Activated CD4-positive, alpha-beta T cell treated with anti-CD3 and anti-CD28 coated beads, Interleukin-2, amount 10 ng/mL, durations not matched to agents 7 days and 5 days (primary cell): ENCODE results near the gene STK40. TPM values are rescaled to one million over a fixed set of nuclear protein-coding genes. Genes with fewer than 3 reads are reported as not detected.

ENCODE experiments used
- CTCF ChIA-PET: fragments of 350-600 bp; sonication (Branson Sonifier 250); formaldehyde crosslinking; loops from one replicate; lab custom pipeline; 2021; ENCODE audit warnings: antibody characterized with exemption; lab: Charles Lee
- POLR2A ChIA-PET: fragments of 350-600 bp; sonication (Branson Sonifier 250); formaldehyde crosslinking; loops from one replicate; lab custom pipeline; 2021; ENCODE audit warnings: antibody characterized with exemption; lab: Charles Lee
- DNase-seq: peaks from one replicate; pipeline ENCODE4 v3.0.0-alpha.2; 2020
- H3K27ac Mint-ChIP-seq: one replicate; pipeline ENCODE4 v1.8.0; 2021; ENCODE audit warnings: mild to moderate bottlenecking, moderate library complexity, mixed read lengths
- H3K27me3 Mint-ChIP-seq: one replicate; pipeline ENCODE4 v1.8.0; 2021; ENCODE audit warnings: mixed read lengths
- H3K36me3 Mint-ChIP-seq: one replicate; pipeline ENCODE4 v1.8.0; 2021; ENCODE audit warnings: low read depth, mixed read lengths
- H3K4me1 Mint-ChIP-seq: one replicate; pipeline ENCODE4 v1.8.0; 2021; ENCODE audit warnings: mixed read lengths
- H3K4me3 Mint-ChIP-seq: one replicate; pipeline ENCODE4 v1.8.0; 2021; ENCODE audit warnings: mild to moderate bottlenecking, moderate library complexity, mixed read lengths
- H3K9me3 Mint-ChIP-seq: one replicate; pipeline ENCODE4 v1.8.0; 2021; ENCODE audit warnings: mixed read lengths
- total RNA-seq, 2 experiments: library from RNA; stranded (reverse); gene quantifications; one replicate each; pipeline ENCODE4 v1.2.3, GENCODE V29; 2021

The STK40 gene
- total RNA-seq, 2 experiments from 2014 or later = 53.7 to 59.1 TPM

DNA sequence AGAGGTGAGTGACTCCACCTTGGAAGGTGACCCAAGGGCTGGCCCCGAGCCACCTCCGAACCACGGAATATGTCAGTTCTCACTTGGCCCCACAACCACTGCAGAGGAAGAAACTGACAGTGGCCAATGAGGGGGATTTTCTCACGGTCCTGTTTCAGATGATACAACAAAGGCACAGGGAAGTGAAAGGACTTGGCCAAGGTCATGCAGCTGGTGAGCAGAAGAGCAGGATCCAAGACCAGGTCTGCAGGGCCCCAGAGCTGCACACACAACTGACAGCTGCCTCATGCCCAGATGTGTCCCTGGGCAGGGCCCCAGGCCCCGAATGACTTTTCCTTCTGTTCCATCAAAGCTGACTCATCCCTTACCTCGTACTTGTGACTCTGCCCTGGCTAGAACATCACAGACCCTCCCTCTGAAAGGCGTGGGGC is 36.5 kb downstream of the STK40 start:
- no peak overlapping the region for H3K4me3 Mint-ChIP-seq
- peak overlapping the region; percentile 69 for H3K27ac Mint-ChIP-seq
- H3K27me3 Mint-ChIP-seq = no peaks in the 10 kb centered on the region
- H3K4me1 Mint-ChIP-seq = peaks cover 30% of the 10 kb centered on the region
- POLR2A ChIA-PET = no interaction called here
- H3K36me3 Mint-ChIP-seq = peaks cover 43% of the 10 kb centered on the region
- CTCF ChIA-PET = interaction anchor here (0.5 to 7.4 kb wide), 4 partner anchors 11 to 120 kb away, joined by 3 to 42 read pairs (median 6); no protein-coding TSS in a partner anchor
- no peak for DNase-seq
- H3K9me3 Mint-ChIP-seq = no peaks in the 10 kb centered on the region

DNA sequence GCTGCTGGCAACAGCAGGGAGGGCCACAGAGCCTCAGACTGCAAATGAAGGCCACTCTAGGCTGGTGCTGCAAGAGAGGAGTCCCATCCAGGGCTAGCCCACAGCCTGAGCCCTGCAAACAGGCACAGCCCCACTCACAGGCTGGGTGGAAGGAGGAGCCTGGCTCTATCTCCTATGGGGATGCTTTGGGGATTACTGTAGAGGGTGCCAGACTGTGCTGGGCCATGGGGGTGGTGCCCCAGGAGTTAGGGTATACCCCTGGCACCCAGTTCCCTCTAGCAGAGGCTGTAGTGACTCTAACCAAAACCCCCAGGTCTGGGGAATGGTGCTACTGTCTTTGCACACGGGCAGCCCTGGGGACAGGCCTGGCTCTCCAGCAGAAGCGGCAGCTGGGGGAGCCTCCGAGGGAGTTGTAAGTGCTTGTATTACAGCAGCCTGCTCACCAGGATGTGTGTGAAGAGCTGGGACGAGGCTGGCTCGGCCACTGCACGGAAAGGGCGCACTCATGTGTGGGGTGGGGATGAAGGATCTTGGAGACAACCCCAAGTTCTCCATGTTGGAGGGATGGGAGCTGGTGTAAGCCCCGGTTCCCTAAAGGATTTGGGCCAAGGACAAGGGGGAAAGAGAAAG is 38.9 kb downstream of the STK40 start:
- Mint-ChIP-seq H3K4me3 (no peak overlapping the region), H3K27me3 (no peaks in the 10 kb centered on the region), H3K36me3 (peaks cover 32% of the 10 kb centered on the region), H3K4me1 (peaks cover 19% of the 10 kb centered on the region), H3K27ac (no peak overlapping the region), H3K9me3 (no peaks in the 10 kb centered on the region)
- POLR2A ChIA-PET = no interaction called here
- DNase-seq = no peak
- CTCF ChIA-PET = interaction anchor here (0.7 kb wide), 1 partner anchor 22 kb away, joined by 3 read pairs; no protein-coding TSS in a partner anchor

DNA sequence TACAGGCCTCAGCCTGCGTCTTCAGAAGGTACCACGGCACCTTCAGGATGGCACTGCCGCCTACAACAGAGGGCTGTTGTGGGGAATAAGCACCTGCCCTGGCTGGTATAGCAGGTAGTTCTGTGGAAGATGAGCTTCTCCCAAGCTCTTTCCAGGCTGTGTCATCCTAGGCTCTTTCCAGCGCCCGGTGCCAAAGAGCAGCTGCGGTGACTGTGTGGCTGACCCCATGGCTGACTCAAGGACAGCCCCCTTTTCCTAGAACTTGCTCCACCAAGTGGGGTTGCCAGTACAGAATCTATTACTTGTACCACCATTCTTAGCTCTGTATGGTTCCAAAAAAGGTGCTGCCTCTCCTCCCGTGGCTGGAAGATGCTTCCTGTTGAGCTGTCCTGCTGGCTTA is 40.4 kb downstream of the STK40 start:
- CTCF ChIA-PET = interaction anchor here (1.0 to 1.1 kb wide), 2 partner anchors 10 to 11 kb away, joined by 3 read pairs; no protein-coding TSS in a partner anchor
- no peak for DNase-seq
- no peaks in the 10 kb centered on the region for H3K27me3 Mint-ChIP-seq
- H3K9me3 Mint-ChIP-seq = no peaks in the 10 kb centered on the region
- peaks cover 4% of the 10 kb centered on the region for H3K4me1 Mint-ChIP-seq
- H3K36me3 Mint-ChIP-seq = peaks cover 32% of the 10 kb centered on the region
- H3K4me3 Mint-ChIP-seq = no peak overlapping the region
- no peak overlapping the region for H3K27ac Mint-ChIP-seq
- POLR2A ChIA-PET = no interaction called here

DNA sequence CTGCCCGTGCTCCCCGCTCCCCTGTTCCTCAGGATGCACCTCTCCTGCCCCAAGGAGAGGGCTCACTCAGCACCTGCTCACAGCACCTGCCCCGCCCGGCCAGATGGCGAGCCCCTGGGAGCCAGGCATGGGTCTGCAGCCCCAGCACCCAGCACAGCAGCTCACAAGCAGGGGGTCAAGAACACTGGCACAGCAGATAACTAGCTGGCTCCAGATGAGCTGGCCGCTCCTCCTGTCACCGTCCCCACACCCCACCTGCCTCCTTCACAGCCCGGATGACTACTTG is 41.4 kb downstream of the STK40 start:
- peaks cover 5% of the 10 kb centered on the region for H3K4me1 Mint-ChIP-seq
- no peaks in the 10 kb centered on the region for H3K27me3 Mint-ChIP-seq
- no peaks in the 10 kb centered on the region for H3K9me3 Mint-ChIP-seq
- H3K36me3 Mint-ChIP-seq = peaks cover 31% of the 10 kb centered on the region
- H3K4me3 Mint-ChIP-seq = no peak overlapping the region
- no peak overlapping the region for H3K27ac Mint-ChIP-seq
- no peak for DNase-seq
- CTCF ChIA-PET = interaction anchor here (0.6 to 2.5 kb wide), 2 partner anchors 20 to 52 kb away, joined by 3 to 14 read pairs; partner anchors contain the start of gene EVA1B
- POLR2A ChIA-PET = no interaction called here

DNA sequence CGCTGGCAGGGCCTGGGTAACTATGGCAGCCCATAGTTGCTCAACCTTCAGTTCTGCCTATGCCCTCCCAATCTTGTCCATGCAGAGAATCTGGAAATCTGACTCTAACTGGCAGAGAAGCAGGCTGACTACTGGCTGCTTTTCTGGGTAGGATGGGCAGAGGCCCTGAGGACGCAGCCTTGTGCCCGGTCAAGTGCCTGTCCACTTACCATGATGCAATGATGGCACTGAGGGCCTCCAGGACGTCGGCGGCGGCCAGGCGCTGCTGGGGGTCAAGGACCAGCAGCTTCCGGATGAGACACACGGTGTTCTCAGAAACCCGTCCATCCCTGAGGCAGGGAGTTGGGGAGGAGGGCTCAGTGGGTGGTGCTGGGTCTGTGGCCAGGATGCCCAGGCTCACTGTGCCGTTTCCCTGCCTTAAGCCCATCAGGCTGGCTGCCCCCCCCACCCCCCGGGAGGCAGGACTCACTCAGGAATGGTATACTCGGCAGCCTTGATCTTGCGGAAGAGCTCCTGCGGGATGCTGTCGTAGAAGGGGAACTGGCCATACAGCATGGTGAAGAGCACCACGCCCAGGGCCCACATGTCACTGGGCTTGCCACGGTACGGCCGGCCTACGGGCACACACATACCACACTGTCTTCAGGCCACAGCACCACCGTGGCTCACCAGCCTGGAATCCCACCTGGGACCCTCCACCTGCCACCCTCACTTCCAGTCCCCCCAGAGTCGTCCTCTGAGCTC is 41.9 kb downstream of the STK40 start:
- Mint-ChIP-seq H3K27me3 (no peaks in the 10 kb centered on the region), H3K36me3 (peaks cover 31% of the 10 kb centered on the region), H3K9me3 (no peaks in the 10 kb centered on the region), H3K4me1 (peaks cover 10% of the 10 kb centered on the region), H3K4me3 (no peak overlapping the region), H3K27ac (no peak overlapping the region)
- POLR2A ChIA-PET = no interaction called here
- CTCF ChIA-PET = interaction anchor here (0.6 to 2.5 kb wide), 7 partner anchors 8 to 76 kb away, joined by 4 to 15 read pairs (median 9); partner anchors contain the start of gene EVA1B
- DNase-seq = no peak

DNA sequence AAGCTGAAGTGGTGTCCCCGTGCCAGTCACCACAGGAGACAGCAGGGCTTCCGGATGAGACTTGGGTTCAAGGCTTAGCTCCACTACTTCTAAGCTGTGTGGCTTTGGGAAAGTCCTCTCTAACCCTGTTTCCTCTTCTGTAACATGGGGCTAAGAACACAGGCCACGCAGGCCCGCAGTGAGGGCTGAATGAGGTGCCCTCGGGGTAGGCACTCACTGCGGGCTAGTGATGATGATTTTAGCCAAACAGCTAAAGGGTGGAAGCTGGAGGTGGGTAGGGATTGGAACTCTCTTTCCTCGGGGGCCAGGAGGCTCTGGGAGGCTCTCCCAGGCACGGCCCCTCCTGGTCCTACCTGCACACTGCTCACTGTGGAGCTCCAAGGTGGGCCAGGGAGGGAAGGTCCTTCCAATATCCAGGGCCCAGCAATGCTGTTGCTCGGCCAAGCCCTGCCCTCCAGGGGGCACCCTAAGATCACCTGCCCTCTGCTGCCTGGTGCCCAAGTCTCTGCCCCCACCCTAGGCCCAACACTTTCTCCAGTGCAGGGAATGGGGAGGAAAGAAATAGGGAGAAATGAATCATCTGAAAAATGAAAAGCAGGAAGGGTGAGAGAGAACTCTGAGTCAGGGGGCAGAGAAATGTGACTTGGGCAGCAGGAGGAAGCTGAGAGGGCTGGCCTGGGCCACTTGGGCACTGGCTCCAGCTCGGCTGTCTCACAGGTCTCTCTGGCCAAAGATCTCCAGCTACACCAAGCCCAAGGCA is 43.1 kb downstream of the STK40 start:
- ChIA-PET CTCF (interaction anchor here (0.6 to 2.5 kb wide), 22 partner anchors 9 to 193 kb away, joined by 3 to 15 read pairs (median 4); partner anchors contain the start of genes EVA1B, MRPS15 and TRAPPC3), POLR2A (no interaction called here)
- Mint-ChIP-seq H3K4me1 (peaks cover 21% of the 10 kb centered on the region), H3K27me3 (no peaks in the 10 kb centered on the region), H3K9me3 (no peaks in the 10 kb centered on the region), H3K4me3 (no peak overlapping the region), H3K36me3 (peaks cover 22% of the 10 kb centered on the region), H3K27ac (peak overlapping the region; percentile 66)
- peak; percentile 64 for DNase-seq

DNA sequence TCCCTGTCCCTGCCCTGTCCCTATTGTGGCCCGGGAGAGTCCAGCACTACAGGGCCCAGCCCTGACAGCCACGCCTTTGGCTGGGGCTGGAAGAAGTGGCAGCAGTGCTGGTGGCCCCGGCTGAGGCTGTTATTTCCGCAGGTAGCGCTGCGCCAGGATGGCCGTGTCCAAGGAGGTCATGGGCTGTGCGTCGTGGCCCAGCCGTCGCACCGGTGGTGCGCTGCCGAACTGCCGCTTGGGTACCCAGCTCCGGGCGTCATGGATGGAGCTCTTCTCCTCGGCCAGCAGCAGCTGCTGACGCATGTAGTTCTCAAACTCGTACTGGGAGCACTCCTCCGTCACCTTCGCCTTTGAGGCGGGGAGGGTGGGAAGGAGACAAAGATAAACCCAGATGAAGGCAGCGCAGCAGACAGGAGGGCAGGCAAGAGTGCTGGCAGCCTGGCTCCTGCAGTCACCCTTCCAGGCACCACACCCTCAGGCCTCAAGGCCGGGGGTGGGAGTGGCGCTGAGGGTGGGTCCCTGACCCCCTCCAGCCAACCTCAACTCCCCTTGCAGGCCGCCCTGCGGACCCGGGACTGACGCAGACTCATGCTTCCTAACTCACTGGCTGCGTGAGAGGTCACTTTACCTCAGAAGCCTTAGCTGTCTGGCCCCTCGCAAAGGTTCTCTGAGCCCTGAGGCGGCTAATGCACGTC is 44.0 kb downstream of the STK40 start:
- Mint-ChIP-seq H3K9me3 (no peaks in the 10 kb centered on the region), H3K27me3 (no peaks in the 10 kb centered on the region)

DNA sequence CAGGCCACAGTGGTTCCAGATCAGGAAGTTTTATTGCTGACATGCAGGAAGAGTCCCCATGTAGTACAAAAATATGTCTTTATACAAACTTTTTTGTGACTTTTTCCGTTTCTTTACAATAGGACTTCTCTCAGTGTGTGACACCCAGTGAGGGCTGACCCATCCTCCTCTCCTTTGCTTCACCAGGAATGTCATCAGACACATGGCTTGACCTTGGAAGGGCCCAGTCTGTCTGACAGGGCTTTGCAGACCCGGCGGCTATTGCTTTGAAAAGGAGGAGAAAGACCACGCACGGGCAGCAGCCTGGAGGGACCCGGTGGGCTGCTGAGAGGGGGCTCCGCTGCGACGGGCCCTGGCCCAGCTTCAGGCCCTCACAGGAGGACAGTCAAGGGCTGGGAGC is 46.1 kb downstream of the STK40 start:
- H3K4me3 Mint-ChIP-seq = no peak overlapping the region
- H3K27ac Mint-ChIP-seq = no peak overlapping the region
- H3K4me1 Mint-ChIP-seq = peaks cover 21% of the 10 kb centered on the region
- H3K9me3 Mint-ChIP-seq = no peaks in the 10 kb centered on the region
- peaks cover 10% of the 10 kb centered on the region for H3K36me3 Mint-ChIP-seq
- no peaks in the 10 kb centered on the region for H3K27me3 Mint-ChIP-seq
- ChIA-PET CTCF (interaction anchor here (2.0 kb wide), 1 partner anchor 11 kb away, joined by 5 read pairs; no protein-coding TSS in a partner anchor), POLR2A (no interaction called here)
- DNase-seq = no peak

More for the DNA sequence above, 44.0 kb downstream of the STK40 start:
- no peak overlapping the region for H3K4me3 Mint-ChIP-seq
- no peak overlapping the region for H3K27ac Mint-ChIP-seq
- POLR2A ChIA-PET = interaction anchor here (0.6 kb wide), 1 partner anchor 27 kb away, joined by 3 read pairs; no protein-coding TSS in a partner anchor
- CTCF ChIA-PET = interaction anchor here (0.6 to 2.5 kb wide), 21 partner anchors 10 to 192 kb away, joined by 3 to 15 read pairs (median 4); partner anchors contain the start of genes EVA1B, MRPS15 and TRAPPC3
- peaks cover 15% of the 10 kb centered on the region for H3K36me3 Mint-ChIP-seq
- DNase-seq = no peak
- H3K4me1 Mint-ChIP-seq = peaks cover 21% of the 10 kb centered on the region

DNA sequence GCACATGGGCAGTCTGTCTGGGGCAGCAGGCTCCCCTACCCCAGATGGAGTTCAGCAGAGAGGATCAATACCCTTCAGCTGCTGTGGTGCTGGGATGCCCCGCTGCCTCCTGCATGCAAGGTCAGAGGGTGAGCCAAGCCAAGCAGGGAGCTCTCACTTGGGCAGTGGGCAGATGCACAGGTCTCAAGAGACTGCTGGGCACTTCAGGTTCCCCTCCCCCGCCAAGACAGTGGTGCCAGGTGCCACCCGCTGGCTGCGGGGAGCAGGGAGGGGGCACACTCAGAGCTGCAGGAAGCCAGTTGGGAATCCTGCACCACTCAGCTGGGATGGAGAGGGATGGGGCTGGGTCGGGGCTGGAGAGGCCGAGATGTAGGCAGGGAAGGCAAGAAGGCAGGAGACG is 46.5 kb downstream of the STK40 start:
- ChIA-PET CTCF (interaction anchor here (2.0 kb wide), 1 partner anchor 11 kb away, joined by 5 read pairs; no protein-coding TSS in a partner anchor), POLR2A (no interaction called here)
- Mint-ChIP-seq H3K4me3 (no peak overlapping the region), H3K4me1 (peaks cover 21% of the 10 kb centered on the region), H3K36me3 (peaks cover 6% of the 10 kb centered on the region), H3K9me3 (no peaks in the 10 kb centered on the region), H3K27me3 (no peaks in the 10 kb centered on the region), H3K27ac (no peak overlapping the region)
- DNase-seq = no peak

DNA sequence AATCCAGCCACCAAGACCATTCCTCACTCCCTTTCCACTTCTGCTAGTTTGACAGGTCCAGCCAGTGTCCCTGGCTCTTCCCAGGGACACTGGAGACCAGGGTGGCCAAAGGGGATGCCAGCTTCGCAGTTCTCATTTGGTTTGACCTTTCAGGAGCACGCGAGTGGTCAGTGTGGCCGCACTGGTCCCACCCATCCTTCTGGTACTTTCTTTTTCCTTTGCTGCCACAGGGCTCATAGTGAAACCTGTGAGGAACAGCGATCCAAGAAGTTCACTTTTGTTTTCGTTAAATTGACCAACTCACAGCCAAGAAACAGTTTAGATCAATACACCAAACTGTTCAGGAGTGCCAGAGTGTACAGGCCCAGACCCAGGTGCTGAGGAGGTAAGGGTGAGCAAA is 47.9 kb downstream of the STK40 start:
- ChIA-PET CTCF (interaction anchor here (2.0 kb wide), 1 partner anchor 13 kb away, joined by 5 read pairs; no protein-coding TSS in a partner anchor), POLR2A (no interaction called here)
- Mint-ChIP-seq H3K4me3 (no peak overlapping the region), H3K27me3 (no peaks in the 10 kb centered on the region), H3K27ac (no peak overlapping the region), H3K4me1 (peaks cover 21% of the 10 kb centered on the region), H3K36me3 (peaks cover 6% of the 10 kb centered on the region), H3K9me3 (no peaks in the 10 kb centered on the region)
- DNase-seq = no peak

DNA sequence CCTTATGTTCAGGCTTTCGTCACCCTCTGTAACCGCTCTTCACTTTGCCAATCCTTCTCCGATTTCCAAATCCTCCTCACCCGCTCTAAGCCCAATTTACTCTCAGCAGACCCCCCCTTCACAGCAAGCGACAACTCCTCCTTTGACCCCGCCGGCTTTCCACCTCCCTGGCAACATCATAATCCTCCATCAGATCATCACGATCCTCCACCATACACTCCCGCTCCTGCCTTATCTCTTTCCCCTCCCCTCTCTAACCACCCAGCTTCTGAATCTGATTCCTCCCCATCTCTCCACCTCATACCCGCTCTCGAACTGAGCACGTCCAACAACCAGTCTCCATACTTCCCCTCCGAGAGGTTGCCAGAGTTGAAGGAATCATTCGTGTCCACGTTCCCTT is 54.8 kb downstream of the STK40 start:
- peaks cover 26% of the 10 kb centered on the region for H3K27me3 Mint-ChIP-seq
- DNase-seq = no peak
- no peak overlapping the region for H3K27ac Mint-ChIP-seq
- ChIA-PET POLR2A (no interaction called here), CTCF (no interaction called here)
- H3K9me3 Mint-ChIP-seq = no peaks in the 10 kb centered on the region
- no peak overlapping the region for H3K4me3 Mint-ChIP-seq
- no peaks in the 10 kb centered on the region for H3K36me3 Mint-ChIP-seq
- peaks cover 30% of the 10 kb centered on the region for H3K4me1 Mint-ChIP-seq

DNA sequence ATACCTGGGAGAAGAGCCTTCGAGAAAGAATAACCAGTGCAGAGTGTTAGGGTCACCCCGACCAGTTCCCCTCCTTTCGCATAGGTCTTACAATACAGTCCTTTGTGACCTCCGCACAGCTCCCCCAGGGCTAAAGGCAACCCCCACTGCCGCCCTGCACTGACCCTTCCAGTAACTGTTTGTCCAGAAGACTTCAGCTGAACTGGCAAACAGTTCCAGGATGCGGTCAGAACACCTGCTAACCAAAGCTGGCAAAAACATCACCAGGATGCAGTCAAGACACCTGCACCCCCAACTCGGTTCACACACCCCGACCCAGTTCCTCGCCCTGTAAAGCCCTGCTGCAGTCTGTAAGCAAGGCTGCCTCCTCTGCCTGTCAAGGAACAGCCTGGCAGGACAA is 55.9 kb downstream of the STK40 start:
- CTCF ChIA-PET = interaction anchor here (0.6 to 1.4 kb wide), 2 partner anchors 13 to 136 kb away, joined by 3 to 5 read pairs; no protein-coding TSS in a partner anchor
- peaks cover 32% of the 10 kb centered on the region for H3K4me1 Mint-ChIP-seq

More for the DNA sequence above, 55.9 kb downstream of the STK40 start:
- Mint-ChIP-seq H3K4me3 (no peak overlapping the region), H3K27ac (no peak overlapping the region), H3K27me3 (peaks cover 30% of the 10 kb centered on the region), H3K9me3 (no peaks in the 10 kb centered on the region), H3K36me3 (no peaks in the 10 kb centered on the region)
- DNase-seq = no peak
- POLR2A ChIA-PET = no interaction called here
